Colon (tissue), 2 donors: ENCODE results near the gene NARF.
"Not testable (repeated sequence)": the region's sequence is repeated elsewhere in the genome, so short reads cannot be mapped to it uniquely, and the experiment has no call there.

Source experiments
- FAIRE-seq: peaks from 2 replicates; lab custom pipeline; 2012; peaks lifted over from hg19 to GRCh38; lab: Jason Lieb, UNC
- donor health status: control.
- donor health status: control.

Gene NARF

DNA sequence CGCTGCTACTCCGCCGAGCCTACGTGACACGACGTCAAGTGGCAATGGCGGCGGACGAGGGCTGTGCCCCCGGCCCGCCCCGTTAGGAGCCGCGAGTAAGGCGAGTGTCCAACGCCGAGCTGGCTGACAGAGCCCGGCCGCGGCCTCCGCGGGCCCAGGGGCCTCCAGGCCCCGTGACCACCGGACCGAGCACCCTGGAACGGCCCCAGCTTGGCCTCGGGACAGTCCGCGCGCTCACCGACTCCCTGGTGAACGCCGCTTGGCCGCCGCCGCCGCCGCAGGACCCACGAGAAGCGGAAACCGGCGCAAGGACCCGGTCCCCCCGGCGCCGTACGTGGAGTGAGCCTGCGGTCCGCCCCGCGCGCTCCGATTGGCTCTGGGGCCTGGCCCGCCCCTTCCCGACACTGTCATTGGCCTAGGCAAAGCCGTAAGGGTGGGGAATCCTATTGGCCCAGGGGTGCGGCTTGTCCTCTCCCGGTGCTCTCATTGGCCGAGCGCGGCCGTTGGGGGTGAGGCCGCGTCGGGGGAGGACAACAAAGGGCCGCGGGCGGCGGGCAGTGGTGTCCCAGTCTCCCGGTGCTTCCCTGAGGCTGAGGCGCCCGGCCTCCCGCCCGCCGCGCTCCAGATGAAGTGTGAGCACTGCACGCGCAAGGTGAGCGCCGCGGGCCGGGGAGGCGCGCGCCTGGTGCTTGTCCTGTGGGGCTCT lies at the start of gene NARF:
TSS of gene NARF (plus strand) at position 563 of the 706 bp plus-strand sequence. CDS start at position 626, 63 bp downstream.
- FAIRE-seq, result no peak

DNA sequence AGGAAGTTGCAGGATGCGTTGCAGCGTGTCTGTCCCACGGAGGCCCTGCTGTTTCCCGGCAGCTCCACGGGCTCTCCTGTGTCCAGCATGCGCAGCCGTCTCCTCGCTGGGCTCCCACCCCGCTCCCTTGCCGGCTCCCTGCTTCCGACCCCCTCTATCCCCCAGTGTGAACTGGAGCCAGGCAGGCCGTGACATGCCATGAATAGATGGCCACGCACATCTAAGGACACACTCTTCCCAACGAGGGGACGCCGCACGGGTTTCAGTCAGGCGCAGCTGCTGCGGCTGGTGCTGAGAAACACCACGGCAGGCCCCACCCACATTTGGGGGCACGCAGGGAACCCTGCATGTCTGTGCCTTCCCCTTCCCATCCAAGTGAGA lies 49.6 kb upstream of the NARF start:
- no peak for FAIRE-seq

GRCh38 chr17:82410014-82410716 lies 48.4 kb upstream of the NARF start:
- no peak for FAIRE-seq

GRCh38 chr17:82411396-82412053 lies 47.0 kb upstream of the NARF start:
- no peak for FAIRE-seq

DNA sequence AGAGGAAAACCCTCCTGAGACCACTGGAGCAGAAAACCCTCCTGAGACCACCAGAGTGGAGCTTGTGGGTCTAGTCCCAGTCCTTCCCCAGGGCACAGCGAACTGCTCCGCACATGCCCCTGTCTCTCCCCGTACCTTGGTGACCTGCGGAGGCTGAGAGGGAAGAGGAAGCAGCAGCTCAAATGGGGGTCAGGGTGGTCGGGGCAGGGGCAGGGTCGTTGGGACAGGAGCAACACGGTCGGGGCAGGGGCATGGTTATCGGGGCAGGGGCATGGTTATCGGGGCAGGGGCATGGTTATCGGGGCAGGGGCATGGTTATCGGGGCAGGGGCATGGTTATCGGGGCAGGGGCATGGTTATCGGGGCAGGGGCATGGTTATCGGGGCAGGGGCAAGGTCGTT lies 46.5 kb upstream of the NARF start:
- not testable (repeated sequence) for FAIRE-seq

- no peak for FAIRE-seq
Measured at GRCh38 chr17:82412535-82413520, 45.7 kb upstream of the NARF start.

- FAIRE-seq, result no peak
Measured at GRCh38 chr17:82414548-82415281, 43.8 kb upstream of the NARF start.

- FAIRE-seq, result no peak
Measured at GRCh38 chr17:82415336-82415735, 43.2 kb upstream of the NARF start.

- FAIRE-seq, result no peak
Measured at GRCh38 chr17:82415786-82416185, 42.8 kb upstream of the NARF start.

DNA sequence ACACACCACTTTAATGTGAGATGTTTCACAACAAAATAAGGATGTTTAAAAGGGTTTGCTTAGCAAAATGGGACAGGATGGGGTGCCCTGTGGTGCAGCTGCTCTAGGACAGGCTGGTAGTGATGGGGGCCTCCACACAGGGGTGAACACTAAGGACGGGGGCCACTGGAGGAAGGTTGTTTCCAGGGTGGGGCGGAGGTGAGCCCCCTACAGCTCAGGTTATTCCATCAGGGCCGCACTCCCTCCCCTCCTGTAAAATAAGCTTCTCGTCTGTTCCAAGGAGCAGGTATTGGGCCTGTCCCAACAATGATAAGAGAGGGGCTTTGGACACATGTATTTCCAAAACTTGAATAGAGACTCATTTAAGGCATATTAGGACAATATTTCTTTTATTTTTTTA lies 42.3 kb upstream of the NARF start:
- FAIRE-seq, result no peak

DNA sequence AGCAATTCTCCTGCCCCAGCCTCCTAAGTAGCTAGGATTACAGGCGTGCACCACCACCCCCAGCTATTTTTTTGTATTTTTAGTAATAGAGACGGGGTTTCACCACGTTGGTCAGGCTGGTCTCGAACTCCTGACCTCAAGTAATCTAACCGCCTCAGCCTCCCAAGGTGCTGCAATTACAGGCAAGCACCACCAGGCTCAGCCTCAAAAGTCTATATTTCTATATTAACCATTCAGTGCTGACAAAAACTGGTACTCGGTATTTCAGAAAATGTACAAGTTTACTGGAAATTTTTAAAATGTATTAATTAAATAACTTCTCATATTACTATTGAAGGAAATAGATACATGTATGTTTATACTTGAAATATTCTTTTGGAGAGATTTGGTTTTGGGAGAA lies 41.8 kb upstream of the NARF start:
- no peak for FAIRE-seq

GRCh38 chr17:82418001-82418986 lies 40.2 kb upstream of the NARF start, which contains the start of the genes HEXD and OGFOD3:
TSS of gene HEXD (plus strand) at chr17:82418347. CDS start at chr17:82419800, 1,453 bp downstream.
TSS of gene OGFOD3 (minus strand) at chr17:82418586. CDS start at chr17:82418485, 101 bp downstream.
- FAIRE-seq, result no peak

DNA sequence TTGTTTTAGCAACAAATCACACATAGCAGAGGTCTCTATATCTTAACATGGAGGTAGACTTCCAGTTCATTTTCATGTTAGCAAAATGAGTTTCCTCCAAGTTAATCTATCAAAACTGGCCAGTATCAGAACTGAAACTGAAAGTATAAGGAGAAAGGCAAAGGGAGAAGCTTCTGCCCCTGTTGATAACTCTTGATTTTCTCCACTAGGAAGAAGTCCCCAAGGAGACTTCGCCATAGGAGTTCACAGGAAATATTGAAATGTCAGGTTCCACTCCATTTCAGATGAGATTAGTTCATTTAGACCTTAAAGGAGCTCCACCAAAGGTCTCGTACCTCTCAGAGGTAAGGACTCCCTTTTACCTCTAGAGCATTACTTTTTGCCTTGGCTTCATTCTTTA lies 39.0 kb upstream of the NARF start:
- FAIRE-seq, result no peak

DNA sequence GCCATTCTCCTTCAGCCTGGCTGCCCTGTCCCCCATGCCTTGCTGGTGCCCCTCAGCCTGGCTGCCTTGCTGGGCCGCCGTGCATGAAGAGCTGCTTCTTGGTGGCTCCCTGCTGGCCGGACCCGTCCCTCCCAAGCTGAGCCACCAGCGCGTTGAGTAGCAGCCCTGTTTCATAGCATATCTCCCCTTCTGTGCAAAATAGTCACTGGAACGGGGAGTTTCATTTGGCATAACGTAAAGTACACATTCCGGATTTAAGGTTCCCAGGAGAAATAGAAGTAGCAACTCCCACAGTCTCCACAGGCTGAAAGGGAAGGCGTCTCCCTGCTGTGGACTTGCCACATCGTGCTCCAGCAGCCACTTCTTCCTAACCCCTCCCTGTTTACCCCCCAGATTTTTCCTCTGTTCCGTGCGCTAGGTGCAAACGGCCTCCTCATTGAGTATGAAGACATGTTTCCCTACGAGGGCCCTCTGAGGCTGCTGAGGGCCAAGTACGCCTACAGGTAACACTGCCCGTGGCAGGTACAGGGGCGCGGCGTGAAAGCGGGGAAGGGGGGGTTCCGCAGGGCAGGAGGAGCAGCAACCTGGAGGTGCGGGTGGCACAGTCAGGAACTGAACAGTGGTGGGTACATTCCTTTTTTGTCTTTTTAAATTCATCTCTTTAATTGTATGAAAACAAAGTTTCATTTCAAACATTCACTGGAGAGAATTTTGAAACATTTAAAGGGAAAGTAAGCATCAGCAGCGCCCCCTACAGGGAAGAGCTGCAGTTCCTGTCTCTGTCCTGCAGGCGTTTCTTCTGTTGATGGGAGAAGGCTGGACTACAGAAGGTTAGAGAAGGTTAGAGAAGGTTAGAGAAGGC lies 34.3 kb upstream of the NARF start:
- no peak for FAIRE-seq

DNA sequence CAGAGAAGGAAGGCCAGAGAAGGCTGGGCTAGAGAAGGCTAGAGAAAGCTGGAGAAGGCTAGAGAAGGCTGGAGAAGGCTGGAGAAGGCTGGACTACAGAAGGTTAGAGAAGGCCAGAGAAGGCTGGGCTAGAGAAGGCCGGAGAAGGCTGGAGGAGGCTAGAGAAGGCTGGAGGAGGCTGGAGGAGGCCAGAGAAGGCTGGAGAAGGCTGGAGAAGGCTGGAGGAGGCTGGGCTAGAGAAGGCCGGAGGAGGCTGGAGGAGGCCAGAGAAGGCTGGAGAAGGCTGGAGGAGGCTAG lies 33.7 kb upstream of the NARF start:
- FAIRE-seq, result no peak

GRCh38 chr17:82428546-82428945 lies 30.0 kb upstream of the NARF start:
- no peak for FAIRE-seq

DNA sequence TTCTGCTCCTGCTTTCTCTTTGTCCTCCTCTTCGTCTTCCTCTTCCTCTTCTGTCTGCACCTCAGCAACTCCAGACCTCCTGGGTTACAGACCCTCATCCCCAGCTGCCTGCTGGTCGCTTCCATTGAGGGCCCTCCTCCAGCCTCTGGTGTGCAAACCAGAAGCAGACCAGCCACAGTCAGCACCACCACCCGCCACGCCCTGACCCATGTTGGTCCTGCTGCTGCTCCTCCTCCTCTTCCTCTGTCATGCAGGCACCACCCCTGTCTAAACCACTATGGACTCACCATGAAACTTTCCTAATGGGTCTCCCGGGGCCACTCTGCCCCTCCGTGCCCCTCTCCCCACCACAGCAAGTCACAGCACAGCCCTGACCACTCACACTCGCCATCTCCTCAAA lies 28.7 kb upstream of the NARF start:
- no peak for FAIRE-seq

GRCh38 chr17:82432017-82432416 lies 26.5 kb upstream of the NARF start:
- no peak for FAIRE-seq

- FAIRE-seq, result no peak
Measured at GRCh38 chr17:82433560-82434215, 24.9 kb upstream of the NARF start.
